ENCODE data around the gene PVR.
"Not testable (repeated sequence)": the region's sequence is repeated elsewhere in the genome, so short reads cannot be mapped to it uniquely, and the experiment has no call there.

The PVR gene

DNA sequence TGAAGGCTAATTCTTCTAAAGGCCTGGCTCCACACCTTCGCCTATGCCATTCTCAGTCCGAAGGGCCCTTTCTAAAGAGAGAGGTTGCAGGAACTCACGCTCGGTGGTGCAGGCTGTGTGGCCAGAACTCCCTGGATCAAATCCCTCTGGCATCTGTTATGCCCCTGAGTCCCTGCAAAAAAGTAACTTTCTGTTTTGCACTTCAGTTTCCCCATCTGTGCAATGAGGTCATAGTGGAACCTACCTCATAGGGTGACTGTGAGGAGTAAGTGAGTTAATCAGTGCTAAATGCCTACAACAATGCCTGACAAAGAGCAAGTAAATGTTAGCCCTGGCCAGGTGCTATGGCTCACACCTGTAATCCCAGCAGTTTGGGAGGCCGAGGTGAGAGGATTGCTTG lies 23.0 kb upstream of the PVR start:
- no peak for DNase-seq

DNA sequence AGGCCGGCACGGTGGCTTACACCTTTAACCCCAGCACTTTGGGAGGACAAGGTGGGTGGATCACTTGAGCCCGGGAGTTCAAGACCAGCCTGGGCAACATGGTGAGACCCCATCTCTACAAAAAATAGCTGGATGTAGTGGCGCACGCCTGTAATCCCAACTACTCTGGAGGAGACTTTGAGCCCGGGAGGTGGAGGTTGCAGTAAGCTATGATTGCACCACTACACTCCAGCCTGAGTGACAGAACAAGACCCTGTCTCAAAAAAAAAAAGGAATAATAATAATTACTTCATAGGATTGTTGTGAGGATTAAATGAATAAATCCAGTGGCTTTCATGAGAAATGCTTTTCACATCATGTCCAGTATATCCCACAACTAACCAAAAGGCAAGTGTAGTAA lies 22.3 kb upstream of the PVR start:
- no peak for DNase-seq

DNA sequence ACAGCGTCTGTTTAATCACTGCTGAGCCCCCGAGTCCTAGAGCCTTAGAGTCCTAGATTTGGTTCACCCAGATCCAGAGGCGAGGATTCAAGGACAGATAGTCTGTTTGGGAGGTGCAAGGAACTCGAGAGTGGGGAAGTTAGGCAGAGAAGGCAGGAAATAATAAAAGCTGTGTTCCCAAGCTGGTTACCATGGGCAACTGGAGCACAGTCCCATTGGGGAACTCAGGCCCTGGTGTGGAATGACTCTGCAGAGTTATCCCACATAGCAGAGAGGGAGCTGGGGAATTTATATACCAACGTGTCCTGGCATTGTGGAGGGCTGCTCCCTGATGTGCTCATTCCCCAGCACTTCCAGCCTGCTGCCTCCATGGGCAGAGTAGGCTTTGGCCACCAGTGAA lies 20.6 kb upstream of the PVR start:
- DNase-seq: no peak

DNA sequence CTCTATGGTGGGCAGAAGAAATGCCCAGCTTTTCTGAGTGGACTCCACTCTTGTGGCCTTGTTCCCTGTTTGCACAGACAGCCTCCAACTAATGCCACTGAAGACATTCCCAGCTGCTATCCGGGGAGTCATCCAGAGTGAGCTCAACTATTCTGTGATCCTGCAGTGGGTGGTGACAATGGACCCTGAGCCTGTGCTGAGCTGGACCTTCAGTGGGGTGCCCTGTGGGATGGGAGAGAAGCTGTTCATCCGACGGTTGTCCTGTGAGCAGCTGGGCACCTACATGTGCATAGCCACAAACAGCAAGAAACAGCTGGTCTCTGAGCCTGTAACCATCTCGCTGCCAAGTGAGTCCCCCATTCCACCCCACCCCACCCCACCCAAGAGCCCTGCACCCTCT lies 20.1 kb upstream of the PVR start:
- no peak for DNase-seq

DNA sequence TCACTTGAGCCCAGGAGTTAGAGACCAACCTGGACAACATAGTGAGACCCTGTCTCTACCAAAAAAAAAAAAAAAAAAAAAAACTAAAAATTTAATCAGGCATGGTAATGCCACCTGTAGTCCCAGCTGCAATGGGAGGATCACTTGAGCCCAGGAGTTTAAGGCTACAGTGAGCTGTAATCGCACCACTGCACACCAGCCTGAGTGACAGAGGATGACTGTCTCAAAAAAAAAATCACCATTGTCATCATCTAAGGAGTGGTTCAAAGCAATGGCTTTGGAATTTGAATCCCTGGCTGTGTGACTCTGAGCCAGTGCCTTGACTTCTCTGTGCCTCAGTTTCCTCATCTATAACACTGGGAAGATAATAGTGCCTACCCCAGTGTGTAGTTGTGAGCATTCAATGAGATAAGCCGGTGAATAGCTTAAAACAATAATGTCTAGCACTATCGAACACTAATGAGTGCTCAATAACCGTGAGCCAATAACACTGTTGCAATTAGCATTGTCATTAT lies 18.8 kb upstream of the PVR start:
- DNase-seq: no peak

DNA sequence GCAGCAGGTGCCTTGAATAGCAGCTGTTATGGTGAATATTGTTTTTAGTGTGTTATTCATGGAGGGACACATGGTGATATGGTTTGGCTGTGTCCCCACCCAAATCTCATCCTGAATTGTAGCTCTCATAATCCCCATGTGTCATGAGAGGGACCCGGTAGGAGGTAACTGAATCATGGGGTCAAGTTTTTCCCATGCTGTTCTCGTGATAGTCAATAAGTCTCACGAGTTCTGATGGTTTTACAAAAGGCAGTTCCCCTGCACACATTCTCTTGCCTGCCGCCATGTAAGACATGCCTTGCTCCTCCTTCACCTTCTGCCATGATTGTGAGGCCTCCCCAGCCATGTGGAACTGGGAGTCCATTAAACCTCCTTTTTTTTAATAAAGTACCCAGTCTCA lies 18.1 kb upstream of the PVR start:
- DNase-seq: not testable (repeated sequence)

DNA sequence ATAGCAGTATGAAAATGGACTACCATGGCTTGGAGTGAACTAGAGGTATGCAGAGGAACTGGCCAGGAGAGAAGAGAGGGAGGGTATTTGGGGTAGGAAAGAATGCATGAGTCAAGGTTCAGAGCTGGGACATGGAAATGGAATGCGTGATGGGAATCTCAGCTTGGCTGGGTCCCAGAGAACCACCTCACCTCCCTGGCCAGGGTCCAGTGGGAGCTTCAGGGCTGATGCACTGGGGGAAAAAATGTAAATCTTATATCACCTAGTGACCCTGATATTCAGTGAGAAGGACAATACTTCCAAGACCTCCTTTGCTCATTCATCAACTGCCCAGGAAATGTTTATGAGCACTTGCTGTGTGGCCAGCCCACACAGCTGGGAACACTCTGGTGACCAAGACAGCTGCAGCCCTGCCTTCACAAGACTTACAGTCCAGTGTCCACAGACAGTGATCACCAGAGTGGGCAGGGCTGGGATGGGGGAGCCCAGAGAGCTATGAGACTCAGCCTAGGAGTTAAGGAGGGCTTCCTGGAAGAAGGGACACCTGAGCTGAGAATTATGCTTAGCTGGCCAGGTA lies 17.6 kb upstream of the PVR start:
- DNase-seq: no peak

DNA sequence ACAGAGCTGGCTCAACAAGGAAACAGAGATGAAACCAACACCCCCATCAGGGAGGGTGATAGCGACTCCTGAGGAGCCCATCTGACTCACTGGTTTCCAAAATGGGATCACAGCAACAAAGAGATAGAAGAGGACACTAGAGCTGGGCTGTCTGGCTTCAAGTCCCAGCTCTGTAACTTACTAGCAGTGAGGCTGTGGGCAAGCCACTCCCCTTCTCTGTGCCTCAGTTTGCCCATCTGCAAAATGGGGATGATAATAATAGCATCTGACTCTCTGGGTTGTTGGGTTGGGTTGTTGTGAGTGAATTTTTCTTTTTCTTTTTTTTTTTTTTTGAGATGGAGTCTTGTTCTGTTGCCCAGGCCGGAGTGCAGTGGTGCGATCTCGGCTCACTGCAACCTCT lies 16.1 kb upstream of the PVR start:
- DNase-seq: no peak

DNA sequence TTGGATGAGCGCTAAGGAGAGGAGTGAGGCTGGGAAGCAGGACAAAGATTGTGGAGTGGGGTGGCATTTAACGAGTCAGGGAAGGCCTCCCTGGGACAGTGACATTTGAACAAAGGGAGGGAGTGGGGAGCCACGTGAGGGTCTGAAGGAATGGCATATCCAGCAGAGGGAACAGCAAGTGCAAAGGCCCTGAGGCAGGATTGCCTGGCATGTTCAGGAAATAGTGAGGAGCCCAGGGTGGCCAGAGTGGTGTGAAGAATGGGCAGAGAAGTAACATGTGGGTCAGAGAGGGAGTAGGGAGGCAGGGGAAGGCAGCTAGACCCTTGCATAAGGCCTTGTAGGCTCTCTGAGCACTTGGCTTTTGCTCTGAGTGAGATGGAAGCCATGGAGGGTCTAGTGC lies 14.9 kb upstream of the PVR start:
- DNase-seq: no peak

DNA sequence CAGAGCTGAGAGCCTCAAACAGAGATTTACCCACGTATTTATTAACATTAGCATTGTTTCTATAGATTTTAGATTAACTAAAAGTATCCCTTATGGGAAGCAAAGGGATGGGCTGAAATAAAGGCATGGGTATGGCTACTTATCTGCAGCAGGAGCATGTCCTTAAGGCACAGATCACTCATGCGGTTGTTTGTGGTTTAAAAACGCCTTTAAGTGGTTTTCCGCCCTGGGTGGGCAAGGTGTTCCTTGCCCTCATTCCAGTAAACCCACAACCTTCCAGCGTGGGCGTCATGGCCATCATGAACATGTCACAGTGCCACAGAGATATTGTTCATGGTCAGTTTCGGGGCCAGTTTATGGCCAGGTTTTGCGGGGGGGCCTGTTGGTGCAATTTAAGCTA lies 12.1 kb upstream of the PVR start:
- DNase-seq: not testable (repeated sequence)

DNA sequence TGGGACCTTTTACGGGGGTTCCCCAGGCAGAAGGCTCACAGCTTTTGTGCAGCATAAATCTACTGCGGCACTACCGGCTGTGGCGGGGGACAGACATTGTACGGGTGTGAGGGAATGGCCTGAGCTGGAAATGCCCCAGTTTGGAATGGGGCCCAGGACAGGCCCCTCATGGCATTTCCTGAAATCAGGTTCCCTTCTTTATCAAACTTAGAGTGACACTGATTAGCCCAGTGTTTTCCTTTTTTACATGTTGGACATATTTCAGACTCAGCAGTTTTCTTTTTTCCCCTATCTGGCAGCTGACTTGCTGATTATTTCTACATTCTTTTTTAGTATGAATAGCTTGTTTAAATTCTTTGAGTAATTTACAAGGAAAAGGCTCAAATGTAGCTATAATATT lies 9.7 kb upstream of the PVR start:
- not testable (repeated sequence) for DNase-seq

DNA sequence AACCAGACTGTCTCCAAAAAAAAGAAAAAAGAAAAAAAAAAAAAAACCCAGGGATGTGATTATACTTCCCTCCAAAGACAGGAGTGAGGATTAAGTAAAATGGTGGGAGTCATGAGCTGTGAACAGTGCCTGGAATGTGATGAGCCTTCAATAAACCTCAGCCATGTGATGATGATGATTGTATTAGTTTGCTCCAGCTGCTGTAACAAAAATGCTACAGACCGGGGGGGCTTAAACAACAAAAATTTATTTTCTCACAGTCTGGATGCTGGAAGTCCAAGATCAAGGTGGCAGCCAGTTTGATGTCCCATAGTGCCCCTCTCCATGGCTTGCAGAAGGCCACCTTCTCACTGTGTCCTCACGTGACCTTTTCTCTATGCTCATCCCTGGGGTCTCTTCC lies 8.9 kb upstream of the PVR start:
- DNase-seq: no peak

DNA sequence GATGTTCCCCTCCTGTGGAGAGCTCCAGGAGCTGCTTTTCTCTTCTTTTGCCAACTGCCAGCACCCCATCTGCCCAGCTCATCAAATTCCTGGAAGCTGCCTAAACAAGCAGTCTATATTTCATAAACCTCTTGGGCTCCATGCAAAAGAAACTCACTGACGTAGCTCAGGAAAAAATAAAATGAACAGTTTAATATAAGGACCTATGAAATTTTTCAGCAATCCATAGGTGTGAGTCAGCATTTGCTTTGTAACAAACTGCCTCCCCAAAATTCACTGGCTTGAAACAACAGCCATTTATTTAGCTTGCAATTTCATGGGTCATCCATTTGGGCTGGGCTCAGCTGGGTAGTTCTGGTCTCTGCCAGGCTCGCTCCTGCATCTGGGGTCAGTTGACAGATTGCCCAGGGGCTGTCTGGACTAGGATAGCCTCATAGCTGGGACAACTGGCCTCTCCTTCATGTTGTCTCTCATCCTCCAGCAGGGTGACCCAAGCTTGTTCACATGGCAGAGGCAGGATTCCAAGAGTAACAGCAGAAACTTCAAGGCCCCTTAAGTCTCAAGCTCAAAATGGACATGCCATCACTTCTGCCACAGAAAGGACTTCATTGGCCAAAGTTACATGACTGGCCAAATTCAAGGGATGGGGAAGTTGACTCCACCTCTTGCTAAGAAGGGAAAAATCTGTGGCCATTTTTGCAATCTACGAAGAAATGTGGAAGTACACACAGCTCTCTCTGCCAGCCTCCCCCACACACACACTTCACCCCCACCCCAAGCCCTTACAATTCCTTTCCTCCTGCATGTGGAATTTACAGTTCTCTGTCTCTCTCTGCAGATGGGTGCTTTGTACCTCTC lies 7.9 kb upstream of the PVR start:
- no peak for DNase-seq

DNA sequence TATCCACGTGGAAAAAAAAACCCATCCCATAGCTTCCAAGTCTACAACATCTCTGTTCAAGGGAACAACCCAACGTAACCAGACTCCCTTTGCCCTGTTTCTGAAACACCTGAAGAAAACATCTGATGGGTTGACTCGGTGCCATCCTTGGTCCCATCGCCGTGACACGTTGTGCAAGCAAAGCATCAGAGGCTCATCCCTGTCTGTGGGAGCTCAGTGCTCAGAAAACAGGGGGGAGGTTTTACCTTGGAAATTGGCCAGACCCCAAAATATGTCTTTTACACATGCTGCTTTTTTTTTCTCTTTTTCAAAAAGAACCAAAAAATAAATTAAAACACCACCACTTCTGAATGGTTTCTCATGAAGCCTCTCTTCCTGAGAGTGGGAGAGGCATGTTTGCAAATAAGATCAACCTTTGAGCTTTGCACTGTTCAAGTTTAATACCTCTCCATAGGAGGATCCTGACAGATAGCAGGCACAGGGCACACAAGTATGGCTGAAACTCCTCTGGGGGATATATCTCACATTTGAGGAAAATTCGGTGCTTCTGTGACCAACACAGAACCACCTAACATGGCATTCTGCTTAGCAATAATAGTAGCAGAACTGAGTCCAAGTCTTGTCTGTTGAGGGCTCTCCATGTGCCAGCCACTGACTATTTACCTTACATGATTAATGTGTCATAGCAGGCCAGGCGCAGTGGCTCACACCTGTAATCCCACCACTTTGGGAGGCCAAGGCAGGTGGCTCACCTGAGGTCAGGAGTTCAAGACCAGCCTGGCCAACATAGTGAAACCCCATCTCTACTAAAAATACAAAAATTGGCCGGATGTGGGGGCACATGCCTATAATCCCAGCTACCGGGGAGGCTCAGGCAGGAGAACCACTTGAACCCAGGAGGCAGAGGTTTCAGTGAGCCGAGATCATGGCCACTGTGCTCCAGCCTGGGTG lies 7.0 kb upstream of the PVR start:
- DNase-seq: no peak

DNA sequence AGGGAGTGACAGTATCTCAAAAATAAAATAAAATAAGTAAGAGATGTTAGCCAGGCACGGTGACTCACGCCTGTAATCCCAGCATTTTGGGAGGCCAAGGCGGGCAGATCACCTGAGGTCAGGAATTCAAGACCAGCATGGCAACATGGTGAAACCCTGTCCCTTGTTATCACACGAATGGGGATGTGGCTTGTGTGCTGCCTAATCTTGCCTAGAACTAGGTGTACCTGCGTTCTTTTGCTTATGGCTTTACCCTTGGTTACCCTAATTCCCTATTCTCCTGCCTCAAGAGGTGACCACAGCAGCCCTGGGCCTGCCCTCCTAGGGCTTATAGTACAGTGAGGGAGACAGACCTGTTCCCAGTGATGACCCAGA lies 6.3 kb upstream of the PVR start:
- no peak for DNase-seq

DNA sequence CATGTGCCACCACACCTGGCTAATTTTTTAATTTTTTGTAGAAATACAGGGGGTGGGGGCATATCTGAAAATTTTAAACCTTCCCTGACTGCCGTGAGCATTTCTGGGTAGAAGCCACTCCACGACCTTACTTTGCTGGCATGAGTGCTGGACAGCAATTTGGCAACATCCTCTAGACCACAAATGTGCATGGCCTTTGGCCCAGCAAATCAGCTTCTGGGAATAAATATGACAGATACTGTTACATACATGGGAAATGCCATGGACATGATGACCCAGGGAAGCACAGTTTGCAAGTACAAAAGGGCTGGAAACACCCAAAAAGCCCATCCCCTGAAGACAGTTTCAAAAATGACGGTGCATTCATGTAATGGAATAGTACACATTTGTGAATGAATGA lies 3.2 kb upstream of the PVR start:
- DNase-seq: no peak

DNA sequence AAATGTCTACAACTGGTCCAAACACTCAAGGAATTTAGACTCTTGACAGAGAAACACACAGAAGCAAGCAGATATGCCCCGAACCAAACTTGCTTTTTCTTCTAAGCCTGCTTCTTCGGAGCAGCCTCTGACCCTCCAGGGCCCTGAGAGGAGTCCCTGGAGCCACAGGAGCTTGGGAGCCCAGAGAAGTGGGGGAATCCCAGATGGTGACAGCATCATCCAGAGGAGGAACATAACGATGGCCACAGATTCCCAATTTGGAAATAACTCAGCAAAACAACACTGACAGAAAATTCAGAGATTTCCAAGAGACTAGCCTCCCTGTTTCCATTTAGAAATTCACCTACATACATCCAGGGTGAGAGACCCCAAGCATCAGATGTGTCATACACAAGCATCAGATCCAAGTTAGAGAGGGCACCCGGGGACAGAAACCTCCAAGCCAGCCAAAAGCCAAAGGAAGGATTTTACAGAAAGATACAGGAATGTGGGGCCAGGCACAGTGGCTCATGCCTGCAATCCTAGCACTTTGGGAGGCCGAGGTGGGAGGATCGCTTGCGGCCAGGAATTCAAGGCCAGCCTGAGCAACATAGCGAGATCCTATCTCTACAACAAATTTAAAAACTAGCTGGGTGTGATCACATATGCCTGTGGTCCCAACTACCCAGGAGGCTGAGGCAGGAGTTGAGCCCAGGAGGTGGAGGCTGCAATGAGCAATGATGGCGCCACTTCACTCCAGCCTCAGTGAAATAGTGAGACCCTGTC lies 2.0 kb upstream of the PVR start:
- no peak for DNase-seq

DNA sequence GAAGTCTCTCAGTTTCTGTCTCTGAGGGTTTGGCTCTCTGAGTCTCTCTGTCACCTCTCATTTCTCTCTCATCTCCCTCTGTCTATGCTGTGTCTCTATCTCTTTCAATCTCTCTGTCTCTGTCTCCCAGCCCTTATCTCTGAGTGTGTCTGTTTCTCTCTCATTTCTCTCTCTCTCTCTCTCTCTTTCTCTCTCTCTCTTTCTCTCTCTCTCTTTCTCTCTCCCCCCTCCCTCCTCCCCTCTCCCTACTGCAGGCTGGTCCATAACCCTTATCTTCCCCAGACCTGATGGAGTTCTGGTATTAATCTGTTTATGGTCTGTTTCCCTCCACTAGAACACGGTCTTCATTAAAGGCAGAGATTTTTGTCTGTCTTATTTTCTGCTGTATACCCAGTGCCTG lies 1.3 kb upstream of the PVR start:
- no peak for DNase-seq

DNA sequence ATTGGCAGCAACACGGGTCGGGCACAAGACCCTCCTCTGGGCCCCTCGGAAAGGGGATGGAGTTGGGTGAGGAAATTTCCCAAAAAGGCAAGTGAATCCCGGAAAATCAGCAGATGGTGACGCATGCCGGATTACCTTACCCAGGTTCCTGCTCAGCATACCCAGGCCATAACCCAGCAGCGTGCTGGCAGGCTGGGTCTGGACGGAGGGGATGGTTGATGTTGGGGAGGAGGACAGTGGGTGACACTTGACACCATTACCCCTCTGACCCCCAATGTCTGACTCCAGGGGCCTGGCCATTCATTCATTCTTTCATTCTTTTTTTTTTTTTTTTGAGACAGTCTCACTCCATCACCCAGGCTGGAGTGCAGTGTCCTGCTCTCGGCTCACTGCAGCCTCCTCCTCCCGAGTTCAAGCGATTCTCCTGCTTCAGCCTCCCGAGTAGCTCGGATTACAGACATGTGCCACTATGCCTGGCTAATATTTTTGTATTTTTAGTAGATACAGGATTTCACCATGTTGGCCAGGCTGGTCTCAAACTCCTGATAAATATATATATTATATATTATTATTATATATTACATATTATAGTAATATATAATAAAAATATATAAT lies 799 bp downstream of the PVR start:
- DNase-seq: no peak

DNA sequence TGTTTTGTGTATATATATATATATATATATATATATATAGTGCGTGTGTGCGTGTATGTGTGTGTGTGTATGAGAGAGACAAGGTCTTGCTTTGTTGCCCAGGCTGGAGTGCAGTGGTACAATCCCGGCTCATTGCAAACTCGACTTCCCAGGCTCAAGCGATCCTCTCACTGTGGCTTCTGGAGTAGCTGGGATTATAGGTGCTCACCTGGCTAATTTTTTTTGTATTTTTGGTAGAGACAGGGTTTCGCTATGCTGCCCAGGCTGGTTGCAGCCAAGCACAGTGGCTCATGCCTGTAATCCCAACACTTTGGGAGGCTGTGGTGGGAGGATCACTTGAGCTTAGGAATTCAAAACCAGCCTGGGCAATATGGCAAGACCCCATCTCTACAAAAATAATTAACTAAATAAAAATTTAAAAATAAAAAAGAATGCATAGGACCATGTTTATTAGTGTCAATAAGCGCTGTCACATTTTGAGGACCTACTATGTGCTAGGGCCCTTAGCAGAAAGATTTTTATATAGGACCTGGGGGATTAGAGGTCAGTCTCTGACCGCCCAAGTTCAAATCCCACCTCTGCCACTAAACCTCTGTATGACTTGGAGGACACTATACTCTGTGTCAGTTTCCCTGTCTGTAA lies 1.8 kb downstream of the PVR start:
- no peak for DNase-seq

DNA sequence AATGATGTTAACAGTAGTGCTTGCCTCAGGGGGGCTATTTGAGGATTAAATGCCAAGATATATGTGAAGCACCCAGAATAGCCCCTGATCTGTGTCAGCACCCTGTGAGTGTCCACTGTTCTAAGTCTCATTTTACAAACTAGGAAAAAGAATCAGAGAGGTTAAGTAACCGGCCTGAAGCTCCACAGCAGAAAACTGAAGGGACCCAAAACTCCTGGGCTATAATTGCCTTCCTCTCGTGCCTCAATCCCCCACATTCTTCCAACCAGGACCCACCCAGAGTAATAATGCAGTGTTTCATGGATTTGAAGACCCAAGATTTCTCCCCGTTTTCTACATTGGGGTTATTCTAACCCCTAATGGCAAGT lies 2.3 kb downstream of the PVR start:
- no peak for DNase-seq

DNA sequence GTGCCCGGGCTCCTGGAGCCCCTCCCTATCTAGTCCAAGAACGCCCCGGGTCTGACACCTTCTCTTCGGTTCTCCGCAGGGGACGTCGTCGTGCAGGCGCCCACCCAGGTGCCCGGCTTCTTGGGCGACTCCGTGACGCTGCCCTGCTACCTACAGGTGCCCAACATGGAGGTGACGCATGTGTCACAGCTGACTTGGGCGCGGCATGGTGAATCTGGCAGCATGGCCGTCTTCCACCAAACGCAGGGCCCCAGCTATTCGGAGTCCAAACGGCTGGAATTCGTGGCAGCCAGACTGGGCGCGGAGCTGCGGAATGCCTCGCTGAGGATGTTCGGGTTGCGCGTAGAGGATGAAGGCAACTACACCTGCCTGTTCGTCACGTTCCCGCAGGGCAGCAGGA lies 3.4 kb downstream of the PVR start:
- no peak for DNase-seq
